Bronchial epithelial cell (primary cell): ENCODE results near the gene NCOA6. TPM values are rescaled to one million over a fixed set of nuclear protein-coding genes. Genes with fewer than 3 reads are reported as not detected.
A peak's percentile ranks its signal among the peaks of the same experiment; 100 is the strongest.
"Not testable (repeated sequence)": the region's sequence is repeated elsewhere in the genome, so short reads cannot be mapped to it uniquely, and the experiment has no call there.

ENCODE experiments used
- DNase-seq: peaks from one replicate; pipeline ENCODE4 v3.0.0-alpha.2; 2010; ENCODE audit warnings: low read depth
- FAIRE-seq: peaks from 2 replicates; lab custom pipeline; 2011; peaks lifted over from hg19 to GRCh38; lab: Jason Lieb, UNC
- H3K27me3 ChIP-seq: 2 replicates; pipeline ENCODE4 v1.5.1; 2011; ENCODE audit warnings: low read length; ENCODE audit not compliant: control insufficient read depth, insufficient read depth
- H3K36me3 ChIP-seq: 2 replicates; pipeline ENCODE4 v1.5.1; 2011; ENCODE audit warnings: low read length; ENCODE audit not compliant: control insufficient read depth, insufficient read depth
- H3K4me3 ChIP-seq: 2 replicates; pipeline ENCODE4 v1.5.1; 2011; ENCODE audit warnings: mild to moderate bottlenecking, low read depth, low read length, control low read depth
- total RNA-seq: library from RNA; depleted of rRNA; stranded (reverse); fragments of >200 nt; gene quantifications from 2 replicates; pipeline ENCODE4 v1.2.1, GENCODE V29; 2014
- TF ChIP-seq, protein P1 (sequence below): IDR thresholded peaks from 2 replicates; pipeline ENCODE4 v1.5.1; 2011; ENCODE audit warnings: mild to moderate bottlenecking, moderate library complexity, low read length, control low read depth, inconsistent platforms; ENCODE audit not compliant: insufficient read depth, severe bottlenecking

The NCOA6 gene
- total RNA-seq, 1 donor from 2014 or later, result 5.5 TPM

DNA sequence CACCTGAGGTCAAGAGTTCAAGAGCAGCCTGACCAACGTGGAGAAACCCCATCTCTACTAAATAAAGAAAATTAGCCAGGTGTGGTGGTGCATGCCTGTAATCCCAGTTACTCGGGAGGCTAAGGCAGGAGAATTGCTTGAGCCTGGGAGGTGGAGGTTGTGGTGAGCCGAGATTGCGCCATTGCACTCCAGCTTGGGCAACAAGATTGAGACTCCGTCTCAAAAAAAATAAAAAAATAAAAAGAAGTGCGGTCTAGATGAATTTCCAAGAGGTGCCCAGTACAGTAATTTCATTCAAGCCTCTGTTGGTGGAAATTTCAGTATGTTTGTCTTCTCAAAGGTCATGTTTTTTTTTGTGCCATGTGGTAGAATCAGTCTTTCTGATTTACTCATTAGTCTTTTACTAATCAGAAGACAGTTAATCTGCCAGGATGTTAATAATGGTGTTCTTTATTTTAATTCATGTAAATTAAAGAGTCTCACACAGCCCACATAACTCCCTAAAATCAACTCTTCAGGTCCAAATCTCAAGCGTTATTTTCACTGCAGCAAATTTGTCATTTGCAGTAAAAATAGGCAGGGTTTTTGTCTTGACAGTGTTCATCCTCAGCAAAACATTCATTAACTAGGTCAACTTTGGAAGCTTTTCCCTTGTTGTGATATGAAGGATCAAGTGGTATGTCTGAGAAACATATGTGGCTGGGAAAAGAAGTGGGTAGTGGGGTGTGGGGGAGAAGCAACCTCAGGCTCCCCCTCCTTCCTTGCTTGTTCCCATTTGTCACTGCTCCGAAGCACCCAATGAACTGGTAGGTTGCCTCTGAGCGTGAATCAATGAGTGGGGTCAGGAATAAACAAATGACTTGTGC lies 108.0 kb downstream of the NCOA6 start:
- FAIRE-seq (no peak), DNase-seq (no peak)
- no peak overlapping the region for H3K4me3 ChIP-seq
- no peaks in the 10 kb centered on the region for H3K27me3 ChIP-seq
- peaks cover 6% of the 10 kb centered on the region for H3K36me3 ChIP-seq
- TF ChIP-seq, protein P1, sequence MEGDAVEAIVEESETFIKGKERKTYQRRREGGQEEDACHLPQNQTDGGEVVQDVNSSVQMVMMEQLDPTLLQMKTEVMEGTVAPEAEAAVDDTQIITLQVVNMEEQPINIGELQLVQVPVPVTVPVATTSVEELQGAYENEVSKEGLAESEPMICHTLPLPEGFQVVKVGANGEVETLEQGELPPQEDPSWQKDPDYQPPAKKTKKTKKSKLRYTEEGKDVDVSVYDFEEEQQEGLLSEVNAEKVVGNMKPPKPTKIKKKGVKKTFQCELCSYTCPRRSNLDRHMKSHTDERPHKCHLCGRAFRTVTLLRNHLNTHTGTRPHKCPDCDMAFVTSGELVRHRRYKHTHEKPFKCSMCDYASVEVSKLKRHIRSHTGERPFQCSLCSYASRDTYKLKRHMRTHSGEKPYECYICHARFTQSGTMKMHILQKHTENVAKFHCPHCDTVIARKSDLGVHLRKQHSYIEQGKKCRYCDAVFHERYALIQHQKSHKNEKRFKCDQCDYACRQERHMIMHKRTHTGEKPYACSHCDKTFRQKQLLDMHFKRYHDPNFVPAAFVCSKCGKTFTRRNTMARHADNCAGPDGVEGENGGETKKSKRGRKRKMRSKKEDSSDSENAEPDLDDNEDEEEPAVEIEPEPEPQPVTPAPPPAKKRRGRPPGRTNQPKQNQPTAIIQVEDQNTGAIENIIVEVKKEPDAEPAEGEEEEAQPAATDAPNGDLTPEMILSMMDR, result no peak

DNA sequence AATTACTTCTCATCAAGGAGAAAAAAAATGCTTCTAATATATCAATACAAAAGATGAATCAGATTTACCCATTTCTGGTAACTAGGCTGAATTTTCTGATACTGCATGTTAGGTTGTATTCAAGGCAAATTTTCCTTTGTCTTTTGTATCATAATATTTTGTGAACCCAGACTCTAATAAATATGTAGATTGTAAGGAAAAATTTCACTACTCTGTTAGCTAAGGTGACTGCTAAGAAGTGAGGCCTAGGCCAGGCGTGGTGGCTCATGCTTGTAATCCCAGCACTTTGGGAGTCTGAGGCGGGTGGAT lies 108.6 kb downstream of the NCOA6 start:
- Histone ChIP-seq H3K27me3 (no peaks in the 10 kb centered on the region), H3K4me3 (no peak overlapping the region), H3K36me3 (peaks cover 6% of the 10 kb centered on the region)
- DNase-seq, result no peak
- no peak for FAIRE-seq
- TF ChIP-seq, protein P1, result no peak

DNA sequence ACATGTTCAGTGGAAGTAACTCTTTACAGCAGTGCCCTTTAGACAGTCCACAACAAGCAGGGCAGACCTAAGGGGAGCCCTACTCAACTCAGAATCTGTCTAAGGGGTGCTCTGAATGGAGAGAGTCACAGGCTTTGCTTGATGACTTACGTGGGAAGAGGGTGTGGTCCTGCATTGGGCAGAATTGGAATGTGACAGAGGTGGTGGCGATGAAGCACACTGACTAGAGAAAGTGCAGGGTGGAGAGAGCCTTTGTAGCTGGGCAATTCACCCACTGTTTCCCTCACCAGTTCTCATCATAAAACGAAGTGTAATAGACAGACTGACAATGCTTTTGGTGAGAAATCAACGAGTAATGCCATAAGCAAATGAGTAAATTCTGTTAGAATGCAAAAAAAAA lies 110.1 kb downstream of the NCOA6 start:
- H3K36me3 ChIP-seq, result peaks cover 4% of the 10 kb centered on the region
- no peak for FAIRE-seq

DNA sequence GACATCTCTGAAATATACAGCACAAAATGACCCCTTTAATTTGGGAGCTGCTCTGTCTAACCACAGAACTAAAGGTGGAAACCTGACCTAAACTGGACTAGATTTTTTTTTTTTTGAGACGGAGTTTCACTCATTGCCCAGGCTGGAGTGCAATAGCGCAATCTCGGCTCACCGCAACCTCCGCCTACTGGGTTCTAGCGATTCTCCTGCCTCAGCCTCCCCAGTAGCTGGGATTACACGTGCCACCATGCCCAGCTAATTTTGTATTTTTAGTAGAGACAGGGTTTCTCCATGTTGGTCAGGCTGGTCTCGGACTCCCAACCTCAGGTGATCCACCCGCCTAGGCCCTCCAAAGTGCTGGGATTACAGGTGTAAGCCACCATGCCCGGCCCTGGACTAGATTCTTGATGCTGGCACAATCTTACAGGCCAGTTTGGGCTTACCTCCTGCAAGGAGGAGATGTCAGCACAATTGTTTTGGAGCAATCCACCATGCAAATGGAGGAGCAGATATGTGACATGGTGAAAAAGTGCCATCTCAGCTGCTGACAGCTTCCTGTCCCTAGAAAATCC lies 111.4 kb downstream of the NCOA6 start:
- not testable (repeated sequence) for H3K4me3 ChIP-seq, H3K27me3 ChIP-seq, DNase-seq, H3K36me3 ChIP-seq, FAIRE-seq

More for the DNA sequence above, 110.1 kb downstream of the NCOA6 start:
- Histone ChIP-seq H3K4me3 (no peak overlapping the region), H3K27me3 (no peaks in the 10 kb centered on the region)
- TF ChIP-seq, protein P1, result no peak
- DNase-seq, result no peak

DNA sequence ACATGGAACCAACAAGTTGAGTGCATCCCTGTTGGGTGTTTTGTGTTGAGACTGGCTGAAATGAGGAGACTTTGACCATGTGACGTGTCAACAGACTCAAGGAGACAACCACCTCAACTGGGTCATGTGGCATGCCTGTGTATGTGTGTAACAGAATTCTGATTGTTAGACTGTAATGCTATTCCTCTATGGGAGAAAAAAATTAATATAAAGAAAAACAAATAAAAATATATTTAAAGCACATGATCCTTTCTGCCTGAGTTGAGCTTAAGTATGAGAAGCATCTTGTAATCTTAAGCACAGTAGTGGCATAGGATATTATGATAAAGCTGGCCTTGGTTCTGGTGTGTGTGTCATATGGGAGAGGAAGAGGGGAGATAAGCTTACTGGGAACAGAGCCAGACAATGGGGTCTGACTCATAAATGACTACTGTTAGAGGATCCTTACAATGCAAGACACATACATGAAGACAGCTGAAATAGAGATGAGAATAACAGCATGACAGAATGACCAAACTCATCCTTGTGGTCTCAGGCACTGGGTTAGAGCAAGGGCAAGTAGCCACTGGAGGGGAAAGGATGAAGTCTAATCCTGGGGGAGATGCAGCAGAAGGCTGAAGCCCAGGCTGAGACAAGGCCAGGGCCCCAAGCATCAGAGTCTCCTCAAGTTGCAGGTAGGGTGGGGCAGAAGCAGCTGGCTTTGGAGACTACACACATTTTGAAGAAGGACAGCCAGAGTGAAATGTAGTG lies 112.1 kb downstream of the NCOA6 start:
- TF ChIP-seq, protein P1, result no peak
- peaks cover 4% of the 10 kb centered on the region for H3K36me3 ChIP-seq
- H3K4me3 ChIP-seq, result no peak overlapping the region
- peak; percentile 99 for DNase-seq
- no peak for FAIRE-seq
- no peaks in the 10 kb centered on the region for H3K27me3 ChIP-seq

DNA sequence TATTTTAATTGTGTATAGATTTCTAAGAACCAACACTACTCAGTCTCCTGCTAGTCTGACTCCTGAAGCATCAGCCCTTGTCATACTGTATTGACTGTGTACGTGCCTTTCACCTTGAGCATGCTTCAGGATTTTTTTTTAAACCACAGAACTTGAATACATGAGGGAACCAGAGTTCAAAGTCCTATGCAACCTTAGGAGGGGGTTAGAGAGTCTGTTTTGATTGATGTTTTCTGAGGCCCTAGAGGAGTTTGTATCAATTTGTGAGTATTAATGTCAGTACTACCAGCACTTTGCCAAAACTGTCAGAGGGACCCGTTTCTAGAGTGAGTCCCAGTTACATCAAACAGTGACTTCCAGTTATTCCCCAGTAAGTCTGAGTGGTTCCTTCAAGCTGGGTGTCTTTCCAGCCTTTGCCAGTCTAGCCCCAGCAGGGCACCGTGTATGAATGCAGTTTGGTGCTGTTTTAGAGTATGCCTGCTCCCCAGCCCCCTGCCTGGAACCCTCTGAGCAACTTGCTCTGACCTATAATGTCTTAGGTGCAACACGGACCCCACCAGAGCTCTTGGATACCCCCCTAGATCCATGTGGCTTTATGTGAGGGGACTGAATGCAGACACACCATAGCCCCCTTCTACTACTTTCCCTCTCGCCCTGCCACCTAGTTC lies 112.8 kb downstream of the NCOA6 start:
- H3K36me3 ChIP-seq, result peaks cover 4% of the 10 kb centered on the region
- DNase-seq (no peak), FAIRE-seq (no peak)
- no peak overlapping the region for H3K4me3 ChIP-seq
- TF ChIP-seq, protein P1, result no peak
- no peaks in the 10 kb centered on the region for H3K27me3 ChIP-seq
